Measurements from ENCODE around the gene SAMM50. TPM values are rescaled to one million over a fixed set of nuclear protein-coding genes. Genes with fewer than 3 reads are reported as not detected.

The SAMM50 gene
- total RNA-seq, 5 donors from 2014 or later (not counting 1 experiment from before 2014, with no cell fraction given) = 27.1 to 40.4 (median 33.2) TPM

DNA sequence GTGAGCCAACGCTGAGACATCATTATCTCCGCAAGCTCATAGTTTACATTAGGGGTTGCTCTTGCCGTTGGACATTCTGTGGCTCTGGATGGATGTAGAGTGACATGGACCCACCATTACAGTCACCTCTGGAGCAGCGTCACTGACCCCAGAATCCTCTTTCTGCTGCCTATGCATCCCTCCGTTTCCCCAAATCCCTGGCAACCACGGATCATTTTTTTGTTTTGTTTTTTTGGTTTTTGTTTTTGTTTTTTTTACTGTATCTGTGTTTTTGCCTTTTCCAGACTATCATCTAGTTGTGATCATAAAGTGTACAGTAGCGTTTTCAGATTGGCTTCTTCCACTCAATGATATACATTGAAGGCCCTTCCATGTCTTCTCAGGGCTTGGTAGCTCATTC, 72.8 kb downstream of the SAMM50 start:
- CTCF ChIA-PET = interaction anchor here in 1 of 2 donors (0.6 kb wide), 1 partner anchor 13 kb away, joined by 3 read pairs; no protein-coding TSS in a partner anchor

DNA sequence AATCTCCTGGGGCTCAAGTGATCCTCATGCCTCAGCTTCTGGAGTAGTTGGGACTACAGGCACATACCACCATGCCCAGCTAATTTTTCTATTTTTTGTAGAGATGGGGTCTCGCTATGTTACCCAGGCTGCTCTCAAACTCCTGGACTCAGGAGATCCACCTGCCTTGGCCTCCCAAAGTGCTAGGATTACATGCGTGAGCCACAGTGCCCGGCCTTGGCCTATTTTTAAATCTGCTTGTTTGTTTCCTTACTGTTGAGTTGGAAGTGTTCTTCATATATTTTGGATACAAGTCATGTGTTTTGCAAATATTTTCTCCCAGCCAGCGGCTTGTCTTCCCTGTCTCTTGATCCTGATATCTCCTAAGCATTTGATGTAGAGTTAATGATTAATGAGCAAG, 73.8 kb downstream of the SAMM50 start:
- no peak overlapping the region for H3K27ac Mint-ChIP-seq
- H3K9me3 Mint-ChIP-seq = no peaks in the 10 kb centered on the region
- no CpG with 5 or more reads among the region's 4 CpGs for WGBS (ENCODE audit: insufficient coverage)

More for the DNA sequence above, 72.8 kb downstream of the SAMM50 start:
- H3K36me3 ChIP-seq (ENCODE audit: control insufficient read depth in 2 of 2, extremely low read depth in 1 of 2, insufficient read depth in 1 of 2, low read length in 1 of 2) = no peaks in the 10 kb centered on the region
- Mint-ChIP-seq H3K27ac (peak overlapping the region in 1 of 2 donors; percentile 34), H3K27me3 (peaks cover 14 to 30% of the 10 kb centered on the region in 2 donors), H3K9me3 (no peaks in the 10 kb centered on the region), H3K4me3 (peak overlapping the region in 1 of 3 donors; percentile 1), H3K4me1 (peaks cover 39 to 46% (median 44%) of the 10 kb centered on the region in 3 donors), H3K36me3 (no peaks in the 10 kb centered on the region)
- POLR2A ChIA-PET = no interaction called here
- ATAC-seq (replicated peaks in 1 of 4) (no peak), DNase-seq (no peak)
- WGBS (ENCODE audit: insufficient coverage) = no CpG with 5 or more reads among the region's 7 CpGs
- H3K9me3 ChIP-seq = no peaks in the 10 kb centered on the region
- H3K27ac ChIP-seq (ENCODE audit: low read length) = no peak overlapping the region
- H3K4me3 ChIP-seq (ENCODE audit: control insufficient read depth in 1 of 2, extremely low read depth in 1 of 2, low read length in 1 of 2) = no peak overlapping the region
- H3K4me1 ChIP-seq (ENCODE audit: control insufficient read depth in 1 of 2, extremely low read depth in 1 of 2, insufficient read depth in 2 of 2, low read length in 2 of 2) = peaks cover 22 to 59% of the 10 kb centered on the region in 2 experiments
- H3K27me3 ChIP-seq (replicated peaks in 1 of 2; ENCODE audit: control insufficient read depth in 2 of 2, extremely low read depth in 1 of 2, insufficient read depth in 2 of 2, low read length in 1 of 2) = peaks cover 0 to 14% of the 10 kb centered on the region in 2 experiments

DNA sequence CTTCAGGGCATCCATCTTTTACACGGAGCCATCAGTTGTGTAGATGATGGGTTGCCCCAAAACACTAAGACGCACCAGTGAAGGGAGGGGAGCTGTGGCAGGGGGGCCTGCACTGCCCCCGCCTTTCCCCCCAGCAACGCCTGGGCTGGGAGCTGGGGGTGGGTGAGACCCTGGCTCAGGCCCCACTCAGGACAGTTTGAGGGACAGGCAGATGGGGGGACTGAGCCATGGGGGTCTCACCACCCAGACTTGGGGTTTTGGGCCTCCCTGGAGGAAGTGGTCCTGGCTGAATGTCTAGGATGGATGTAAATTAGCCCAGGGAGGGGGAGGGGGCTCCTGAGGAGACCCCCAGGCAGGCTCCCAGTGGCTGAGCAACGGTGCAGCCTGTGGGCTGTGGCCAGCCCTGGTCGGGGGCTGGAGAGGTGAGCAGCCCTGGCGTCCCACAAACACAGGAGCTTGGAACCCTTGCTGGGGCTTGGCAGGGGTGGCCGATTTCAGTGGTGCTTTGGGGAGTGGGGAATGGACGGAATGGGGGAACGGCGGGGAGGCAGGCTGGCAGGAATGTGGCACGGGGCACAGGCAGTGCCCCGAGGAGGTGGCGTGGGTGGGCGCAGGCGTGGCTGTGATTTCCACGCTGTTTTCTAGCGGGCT, 74.9 kb downstream of the SAMM50 start:
- Mint-ChIP-seq H3K4me1 (peaks cover 36 to 40% (median 37%) of the 10 kb centered on the region in 3 donors), H3K36me3 (no peaks in the 10 kb centered on the region), H3K27ac (no peak overlapping the region), H3K4me3 (peak overlapping the region in 1 of 3 donors; percentile 26), H3K27me3 (peaks cover 11 to 23% of the 10 kb centered on the region in 2 donors), H3K9me3 (no peaks in the 10 kb centered on the region)
- Histone ChIP-seq H3K36me3 (ENCODE audit: control insufficient read depth in 2 of 2, extremely low read depth in 1 of 2, insufficient read depth in 1 of 2, low read length in 1 of 2) (no peaks in the 10 kb centered on the region), H3K4me1 (ENCODE audit: control insufficient read depth in 1 of 2, extremely low read depth in 1 of 2, insufficient read depth in 2 of 2, low read length in 2 of 2) (peaks cover 22 to 47% of the 10 kb centered on the region in 2 experiments), H3K27ac (ENCODE audit: low read length) (peak overlapping the region; percentile 74), H3K9me3 (no peaks in the 10 kb centered on the region), H3K27me3 (replicated peaks in 1 of 2; ENCODE audit: control insufficient read depth in 2 of 2, extremely low read depth in 1 of 2, insufficient read depth in 2 of 2, low read length in 1 of 2) (peaks cover 0 to 8% of the 10 kb centered on the region in 2 experiments), H3K4me3 (ENCODE audit: control insufficient read depth in 1 of 2, extremely low read depth in 1 of 2, low read length in 1 of 2) (no peak overlapping the region)
- WGBS (ENCODE audit: insufficient coverage) = 94% methylated on average over 16 of the region's 18 CpGs
- CTCF ChIA-PET = interaction anchor here in 1 of 2 donors (0.7 kb wide), 1 partner anchor 482 kb away, joined by 3 read pairs; no protein-coding TSS in a partner anchor
- DNase-seq (no peak), ATAC-seq (replicated peaks in 1 of 4) (no peak)
- POLR2A ChIA-PET = no interaction called here

More for the DNA sequence above, 73.8 kb downstream of the SAMM50 start:
- CTCF ChIA-PET = no interaction called here
- Mint-ChIP-seq H3K4me1 (peaks cover 39 to 43% (median 40%) of the 10 kb centered on the region in 3 donors), H3K36me3 (no peaks in the 10 kb centered on the region), H3K27me3 (peaks cover 11 to 27% of the 10 kb centered on the region in 2 donors), H3K4me3 (no peak overlapping the region)
- POLR2A ChIA-PET = no interaction called here
- H3K9me3 ChIP-seq = no peaks in the 10 kb centered on the region
- H3K36me3 ChIP-seq (ENCODE audit: control insufficient read depth in 2 of 2, extremely low read depth in 1 of 2, insufficient read depth in 1 of 2, low read length in 1 of 2) = no peaks in the 10 kb centered on the region
- H3K27me3 ChIP-seq (replicated peaks in 1 of 2; ENCODE audit: control insufficient read depth in 2 of 2, extremely low read depth in 1 of 2, insufficient read depth in 2 of 2, low read length in 1 of 2) = peaks cover 0 to 14% of the 10 kb centered on the region in 2 experiments
- H3K4me3 ChIP-seq (ENCODE audit: control insufficient read depth in 1 of 2, extremely low read depth in 1 of 2, low read length in 1 of 2) = no peak overlapping the region
- no peak for DNase-seq
- no peak overlapping the region for H3K27ac ChIP-seq (ENCODE audit: low read length)
- ATAC-seq (replicated peaks in 1 of 4) = no peak
- peaks cover 22 to 54% of the 10 kb centered on the region in 2 experiments for H3K4me1 ChIP-seq (ENCODE audit: control insufficient read depth in 1 of 2, extremely low read depth in 1 of 2, insufficient read depth in 2 of 2, low read length in 2 of 2)

DNA sequence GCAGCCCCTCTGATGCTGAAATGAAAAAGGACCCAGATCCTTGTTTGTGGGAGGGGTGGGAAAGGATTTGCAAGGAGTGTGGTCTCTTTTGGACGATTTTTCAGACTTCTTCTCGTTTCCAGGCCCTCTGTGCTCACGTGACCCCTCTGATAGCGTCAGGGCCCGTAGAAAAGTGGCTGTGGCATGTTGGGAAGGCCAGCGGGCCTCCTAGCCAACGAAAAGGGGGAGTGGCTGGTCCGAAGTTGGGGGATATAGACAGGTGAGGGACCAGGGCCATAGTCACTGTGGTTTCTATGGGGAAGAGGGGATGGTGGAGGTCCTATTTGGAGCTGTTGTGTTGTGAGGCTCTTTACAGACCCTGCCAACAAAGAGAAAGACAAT, 75.5 kb downstream of the SAMM50 start:
- ChIA-PET CTCF (no interaction called here), POLR2A (no interaction called here)
- WGBS (ENCODE audit: insufficient coverage) = 87% methylated on average over 7 of the region's 8 CpGs
- DNase-seq = no peak
- Mint-ChIP-seq H3K4me3 (peak overlapping the region in 1 of 3 donors; percentile 26), H3K27ac (peak overlapping the region; percentile 55 to 74), H3K27me3 (peaks cover 11 to 18% of the 10 kb centered on the region in 2 donors), H3K9me3 (no peaks in the 10 kb centered on the region), H3K36me3 (no peaks in the 10 kb centered on the region), H3K4me1 (peaks cover 31 to 36% (median 32%) of the 10 kb centered on the region in 3 donors)
- no peaks in the 10 kb centered on the region for H3K36me3 ChIP-seq (ENCODE audit: control insufficient read depth in 2 of 2, extremely low read depth in 1 of 2, insufficient read depth in 1 of 2, low read length in 1 of 2)
- ATAC-seq (replicated peaks in 1 of 4) = no peak
- no peaks in the 10 kb centered on the region for H3K9me3 ChIP-seq
- H3K4me3 ChIP-seq (ENCODE audit: control insufficient read depth in 1 of 2, extremely low read depth in 1 of 2, low read length in 1 of 2) = no peak overlapping the region
- H3K4me1 ChIP-seq (ENCODE audit: control insufficient read depth in 1 of 2, extremely low read depth in 1 of 2, insufficient read depth in 2 of 2, low read length in 2 of 2) = peaks cover 22 to 42% of the 10 kb centered on the region in 2 experiments
- H3K27me3 ChIP-seq (replicated peaks in 1 of 2; ENCODE audit: control insufficient read depth in 2 of 2, extremely low read depth in 1 of 2, insufficient read depth in 2 of 2, low read length in 1 of 2) = peaks cover 0 to 6% of the 10 kb centered on the region in 2 experiments
- H3K27ac ChIP-seq (ENCODE audit: low read length) = peak overlapping the region; percentile 74

DNA sequence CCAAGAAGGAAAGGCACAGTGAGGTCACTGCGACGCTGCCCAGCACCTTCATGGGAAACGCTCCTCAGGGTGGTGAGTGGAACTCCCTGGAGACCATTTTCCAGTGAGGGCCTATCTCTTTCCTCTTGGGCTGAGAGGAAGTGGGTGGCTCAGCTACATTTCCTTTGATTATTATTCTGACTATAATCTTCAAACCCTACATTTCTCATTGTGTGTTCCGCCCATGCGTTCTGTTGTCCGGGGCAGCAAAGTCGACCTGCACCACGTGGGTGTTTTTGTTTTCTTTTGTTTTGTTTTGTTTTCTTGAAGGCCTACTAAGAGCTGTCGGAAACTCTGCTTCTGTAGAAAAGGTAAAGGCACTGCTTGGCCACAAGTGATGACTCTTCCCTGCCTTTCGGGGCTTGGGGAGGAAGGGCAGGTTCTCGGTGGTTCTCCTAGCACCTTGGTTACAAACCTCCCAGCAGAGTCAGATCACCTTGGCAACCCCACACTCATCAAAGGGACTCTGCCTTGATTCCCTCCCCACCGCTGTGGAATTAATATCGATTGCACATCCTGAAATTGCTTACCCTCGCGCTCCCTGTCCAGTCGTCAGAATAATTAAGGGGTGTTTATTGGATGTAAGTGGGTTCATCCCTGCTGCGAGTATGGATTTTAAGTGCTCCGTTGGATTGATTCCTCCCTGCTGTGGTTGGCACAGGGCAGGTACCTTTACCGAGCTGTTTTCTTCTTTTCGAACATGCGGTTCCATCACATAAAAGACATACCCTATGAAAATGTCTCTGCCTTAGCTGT, 76.1 kb downstream of the SAMM50 start:
- H3K4me3 Mint-ChIP-seq = peak overlapping the region in 2 of 3 donors; percentile 26 to 29
- ATAC-seq (replicated peaks in 1 of 4) (peak in 1 of 4 experiments; percentile 26), DNase-seq (peak in 2 of 35 experiments; percentile 5 to 23)
- H3K9me3 Mint-ChIP-seq = no peaks in the 10 kb centered on the region
- H3K27me3 Mint-ChIP-seq = peaks cover 7 to 11% of the 10 kb centered on the region in 2 donors
- Histone ChIP-seq H3K36me3 (ENCODE audit: control insufficient read depth in 2 of 2, extremely low read depth in 1 of 2, insufficient read depth in 1 of 2, low read length in 1 of 2) (no peaks in the 10 kb centered on the region), H3K27me3 (replicated peaks in 1 of 2; ENCODE audit: control insufficient read depth in 2 of 2, extremely low read depth in 1 of 2, insufficient read depth in 2 of 2, low read length in 1 of 2) (peaks cover 0 to 6% of the 10 kb centered on the region in 2 experiments), H3K27ac (ENCODE audit: low read length) (peak overlapping the region; percentile 74), H3K4me3 (ENCODE audit: control insufficient read depth in 1 of 2, extremely low read depth in 1 of 2, low read length in 1 of 2) (peak overlapping the region in 1 of 2 donors; percentile 4), H3K9me3 (no peaks in the 10 kb centered on the region), H3K4me1 (ENCODE audit: control insufficient read depth in 1 of 2, extremely low read depth in 1 of 2, insufficient read depth in 2 of 2, low read length in 2 of 2) (peaks cover 22 to 35% of the 10 kb centered on the region in 2 experiments)
- no peaks in the 10 kb centered on the region for H3K36me3 Mint-ChIP-seq
- CTCF ChIA-PET = no interaction called here
- H3K27ac Mint-ChIP-seq = peak overlapping the region; percentile 55 to 83
- WGBS (ENCODE audit: insufficient coverage) = 24% methylated on average over 6 of the region's 21 CpGs
- peaks cover 24 to 29% (median 27%) of the 10 kb centered on the region in 3 donors for H3K4me1 Mint-ChIP-seq
- POLR2A ChIA-PET = no interaction called here

- Histone ChIP-seq H3K36me3 (ENCODE audit: control insufficient read depth in 2 of 2, extremely low read depth in 1 of 2, insufficient read depth in 1 of 2, low read length in 1 of 2) (no peaks in the 10 kb centered on the region), H3K27ac (ENCODE audit: low read length) (peak overlapping the region; percentile 74), H3K4me3 (ENCODE audit: control insufficient read depth in 1 of 2, extremely low read depth in 1 of 2, low read length in 1 of 2) (no peak overlapping the region), H3K9me3 (no peaks in the 10 kb centered on the region), H3K27me3 (replicated peaks in 1 of 2; ENCODE audit: control insufficient read depth in 2 of 2, extremely low read depth in 1 of 2, insufficient read depth in 2 of 2, low read length in 1 of 2) (peaks cover 0 to 1% of the 10 kb centered on the region in 2 experiments), H3K4me1 (ENCODE audit: control insufficient read depth in 1 of 2, extremely low read depth in 1 of 2, insufficient read depth in 2 of 2, low read length in 2 of 2) (peaks cover 18 to 27% of the 10 kb centered on the region in 2 experiments)
- Mint-ChIP-seq H3K4me1 (peaks cover 16 to 21% (median 19%) of the 10 kb centered on the region in 3 donors), H3K4me3 (no peak overlapping the region), H3K27me3 (peaks cover 5% of the 10 kb centered on the region in 2 donors), H3K27ac (peak overlapping the region; percentile 8 to 28), H3K9me3 (no peaks in the 10 kb centered on the region), H3K36me3 (no peaks in the 10 kb centered on the region)
- no peak for ATAC-seq (replicated peaks in 1 of 4)
- WGBS (ENCODE audit: insufficient coverage) = 91% methylated on average over 13 of the region's 14 CpGs
- POLR2A ChIA-PET = no interaction called here
- DNase-seq = no peak
- CTCF ChIA-PET = no interaction called here
Measured at GRCh38 chr22:44032126-44032730, 77.0 kb downstream of the SAMM50 start.
